B cell (primary cell): ENCODE measurements around the gene NR1H3.

Experiments used
- EZH2 ChIP-seq: IDR thresholded peaks from 2 replicates; pipeline ENCODE4 v1.6.1; 2012; ENCODE audit warnings: borderline replicate concordance, low read depth, mild to moderate bottlenecking, moderate library complexity, low read length; ENCODE audit not compliant: insufficient read depth, poor library complexity, severe bottlenecking
- TF ChIP-seq, protein P1 (sequence below): fragments of 200-600 bp; IDR thresholded peaks from one replicate; pipeline ENCODE4 v1.8.0; 2022; ENCODE audit warnings: antibody characterized with exemption, mild to moderate bottlenecking

DNA sequence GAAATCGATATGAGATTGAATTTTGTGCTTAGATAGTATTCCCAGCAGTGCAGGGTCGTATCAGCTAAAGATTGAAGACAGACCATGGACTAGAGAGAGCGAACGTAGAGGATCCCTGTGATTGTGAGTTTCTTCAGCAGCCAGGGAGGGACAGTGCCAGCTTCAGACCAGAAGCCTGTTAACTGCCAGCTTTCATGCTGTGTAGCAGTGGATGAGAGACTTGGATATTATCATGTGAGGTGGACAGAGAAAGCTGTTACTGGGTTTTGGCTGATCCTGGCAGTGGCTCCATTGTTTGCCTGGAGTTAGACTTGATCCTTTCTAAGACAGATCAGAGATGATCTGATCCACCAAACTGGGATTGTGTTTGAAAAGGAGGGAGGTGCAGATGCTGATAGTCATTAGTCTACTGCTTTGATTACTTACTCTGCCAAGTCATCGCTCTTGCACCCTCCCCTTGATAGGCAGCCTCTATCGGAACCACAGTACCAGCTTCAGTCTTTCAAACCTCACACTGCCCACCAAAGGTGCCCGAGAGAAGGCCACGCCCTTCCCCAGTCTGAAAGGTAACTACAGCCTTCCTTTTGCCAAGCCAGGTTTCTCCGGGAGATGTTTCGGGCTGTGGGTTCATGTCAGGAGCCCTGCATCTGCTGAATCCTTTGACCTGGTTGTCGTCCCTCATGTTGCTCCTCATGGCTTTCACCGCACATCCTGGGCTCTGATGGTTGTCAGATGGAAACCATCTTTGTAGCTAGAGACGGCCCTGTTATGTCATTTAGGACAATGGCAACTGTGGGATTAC is 28.4 kb downstream of the NR1H3 start:
- TF ChIP-seq, protein P1, sequence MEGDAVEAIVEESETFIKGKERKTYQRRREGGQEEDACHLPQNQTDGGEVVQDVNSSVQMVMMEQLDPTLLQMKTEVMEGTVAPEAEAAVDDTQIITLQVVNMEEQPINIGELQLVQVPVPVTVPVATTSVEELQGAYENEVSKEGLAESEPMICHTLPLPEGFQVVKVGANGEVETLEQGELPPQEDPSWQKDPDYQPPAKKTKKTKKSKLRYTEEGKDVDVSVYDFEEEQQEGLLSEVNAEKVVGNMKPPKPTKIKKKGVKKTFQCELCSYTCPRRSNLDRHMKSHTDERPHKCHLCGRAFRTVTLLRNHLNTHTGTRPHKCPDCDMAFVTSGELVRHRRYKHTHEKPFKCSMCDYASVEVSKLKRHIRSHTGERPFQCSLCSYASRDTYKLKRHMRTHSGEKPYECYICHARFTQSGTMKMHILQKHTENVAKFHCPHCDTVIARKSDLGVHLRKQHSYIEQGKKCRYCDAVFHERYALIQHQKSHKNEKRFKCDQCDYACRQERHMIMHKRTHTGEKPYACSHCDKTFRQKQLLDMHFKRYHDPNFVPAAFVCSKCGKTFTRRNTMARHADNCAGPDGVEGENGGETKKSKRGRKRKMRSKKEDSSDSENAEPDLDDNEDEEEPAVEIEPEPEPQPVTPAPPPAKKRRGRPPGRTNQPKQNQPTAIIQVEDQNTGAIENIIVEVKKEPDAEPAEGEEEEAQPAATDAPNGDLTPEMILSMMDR: no peak
- no peak for TF ChIP-seq EZH2
